CD14-positive monocyte (primary cell): ENCODE data around the gene ITGAX. TPM values are rescaled to one million over a fixed set of nuclear protein-coding genes. Genes with fewer than 3 reads are reported as not detected.

ENCODE experiments used
- DNase-seq, 3 donors: peaks; one replicate each; pipeline ENCODE4 v3.0.0-alpha.2; 2011 to 2022
- H2AFZ ChIP-seq: 2 replicates; pipeline ENCODE4 v1.6.0; 2012; ENCODE audit warnings: mild to moderate bottlenecking, low read depth, low read length, inconsistent platforms; ENCODE audit not compliant: insufficient read depth, poor library complexity, severe bottlenecking
- H3K27ac ChIP-seq, 2 donors: 1 replicate in 1 of 2; 2 replicates in 1 of 2; pipeline ENCODE4 v1.5.1; 2012 to 2013; ENCODE audit warnings: low read length in 2 of 2, control low read depth in 1 of 2, inconsistent platforms in 1 of 2, low read depth in 1 of 2, mild to moderate bottlenecking in 1 of 2
- H3K27me3 ChIP-seq, 2 donors: one replicate each; pipeline versions ENCODE4 v1.6.0 to v1.6.1; 2011 to 2013; ENCODE audit warnings: low read length in 2 of 2; ENCODE audit not compliant: control insufficient read depth in 2 of 2, insufficient read depth in 2 of 2
- H3K36me3 ChIP-seq, 2 donors: replicated peaks in 1 of 2; 1 replicate in 1 of 2; 2 replicates in 1 of 2; pipeline versions ENCODE4 v1.5.1 to v1.6.1; 2012 to 2013; ENCODE audit warnings: low read length in 2 of 2, control low read depth in 1 of 2, inconsistent platforms in 1 of 2, mild to moderate bottlenecking in 1 of 2; ENCODE audit not compliant: insufficient read depth in 2 of 2, control insufficient read depth in 1 of 2
- H3K4me1 ChIP-seq, 2 donors: 1 replicate in 1 of 2; 2 replicates in 1 of 2; pipeline versions ENCODE4 v1.5.1 to v1.6.1; 2012 to 2013; ENCODE audit warnings: low read length in 2 of 2, control low read depth in 1 of 2, inconsistent platforms in 1 of 2, mild to moderate bottlenecking in 1 of 2, moderate library complexity in 1 of 2; ENCODE audit not compliant: insufficient read depth in 2 of 2, control insufficient read depth in 1 of 2
- H3K4me2 ChIP-seq: replicated peaks from 2 replicates; pipeline ENCODE3; 2012; ENCODE audit warnings: low read length, moderate library complexity, mild to moderate bottlenecking; ENCODE audit not compliant: poor library complexity, severe bottlenecking; ENCODE audit errors: extremely low read depth
- H3K4me3 ChIP-seq, 3 experiments: fragments of 200-600 bp in 1 of 3; sonication (generic) in 1 of 3; replicated peaks in 1 of 3; 1 replicate in 2 of 3; 2 replicates in 1 of 3; pipeline ENCODE4 v1.5.1; 2011 to 2013; ENCODE audit warnings: low read length in 3 of 3, mild to moderate bottlenecking in 3 of 3, control low read depth in 2 of 3, low read depth in 2 of 3, inconsistent platforms in 1 of 3, moderate library complexity in 1 of 3
- H3K79me2 ChIP-seq: 2 replicates; pipeline ENCODE4 v1.6.0; 2012; ENCODE audit warnings: mild to moderate bottlenecking, control low read depth, inconsistent platforms, low read length, moderate library complexity; ENCODE audit not compliant: insufficient read depth
- H3K9ac ChIP-seq: 2 replicates; pipeline ENCODE4 v1.6.0; 2017; ENCODE audit warnings: low read length, mild to moderate bottlenecking; ENCODE audit not compliant: insufficient read depth, poor library complexity, severe bottlenecking
- H3K9me3 ChIP-seq, 2 donors: replicated peaks in 1 of 2; 1 replicate in 1 of 2; 2 replicates in 1 of 2; pipeline versions ENCODE4 v1.5.1 to v1.6.1; 2012 to 2013; ENCODE audit warnings: low read length in 2 of 2, control low read depth in 1 of 2; ENCODE audit not compliant: control insufficient read depth in 1 of 2, insufficient read depth in 1 of 2
- H4K20me1 ChIP-seq: 2 replicates; pipeline ENCODE4 v1.6.0; 2012; ENCODE audit warnings: mild to moderate bottlenecking, low read length, control low read depth, moderate library complexity; ENCODE audit not compliant: insufficient read depth
- H3K27ac Mint-ChIP-seq, 7 donors: one replicate each; pipeline ENCODE4 v1.8.0; 2020; ENCODE audit warnings: mild to moderate bottlenecking in 7 of 7, mixed read lengths in 7 of 7, moderate library complexity in 6 of 7, inconsistent platforms in 2 of 7
- H3K27me3 Mint-ChIP-seq, 3 donors: one replicate each; pipeline ENCODE4 v1.8.0; 2021 to 2022; ENCODE audit warnings: low read depth in 3 of 3, mild to moderate bottlenecking in 3 of 3, mixed read lengths in 3 of 3, moderate library complexity in 3 of 3, inconsistent platforms in 1 of 3
- H3K36me3 Mint-ChIP-seq, 2 donors: one replicate each; pipeline ENCODE4 v1.8.0; 2020; ENCODE audit warnings: mixed read lengths in 2 of 2, inconsistent platforms in 1 of 2, mild to moderate bottlenecking in 1 of 2
- H3K4me1 Mint-ChIP-seq: one replicate; pipeline ENCODE4 v1.8.0; 2020; ENCODE audit warnings: mild to moderate bottlenecking, mixed read lengths
- H3K4me3 Mint-ChIP-seq, 2 donors: one replicate each; pipeline ENCODE4 v1.8.0; 2020; ENCODE audit warnings: mild to moderate bottlenecking in 2 of 2, mixed read lengths in 2 of 2, moderate library complexity in 1 of 2
- H3K9me3 Mint-ChIP-seq, 7 donors: one replicate each; pipeline ENCODE4 v1.8.0; 2020 to 2022; ENCODE audit warnings: mixed read lengths in 7 of 7, mild to moderate bottlenecking in 6 of 7, moderate library complexity in 6 of 7, inconsistent platforms in 2 of 7
- WGBS: methylation state at CpG from one replicate; pipeline ENCODE4 v1.1.5; 2013; ENCODE audit warnings: missing lambda C conversion rate; ENCODE audit not compliant: insufficient coverage; 5-methylcytosine and 5-hydroxymethylcytosine counted together
- intact Hi-C, 2 donors: fragments of 100-400 bp; cut with micrococcal nuclease; formaldehyde crosslinking; loops; one replicate each; pipeline versions ENCODE4 v1.15.0 to v1.15.1; 2023
- polyA plus RNA-seq, 3 donors: library from polyadenylated mRNA; depleted of rRNA in 1 of 3; unstranded in 2 of 3; stranded (reverse) in 1 of 3; fragments of 300-500 nt in 2 of 3; fragments of >200 nt in 1 of 3; fragmentation: Illumina TruSeq in 2 of 3; gene quantifications; 1 replicate in 2 of 3; 2 replicates in 1 of 3; pipeline ENCODE4 v1.2.3, GENCODE V29; 2012 to 2021
- TF ChIP-seq, protein P1 (sequence below): fragments of 200-600 bp; IDR thresholded peaks from one replicate; pipeline ENCODE4 v1.8.0; 2022; ENCODE audit warnings: antibody characterized with exemption, mild to moderate bottlenecking

ITGAX gene
- polyA plus RNA-seq, 3 donors: 40.7 to 710 (median 71.3) TPM

DNA sequence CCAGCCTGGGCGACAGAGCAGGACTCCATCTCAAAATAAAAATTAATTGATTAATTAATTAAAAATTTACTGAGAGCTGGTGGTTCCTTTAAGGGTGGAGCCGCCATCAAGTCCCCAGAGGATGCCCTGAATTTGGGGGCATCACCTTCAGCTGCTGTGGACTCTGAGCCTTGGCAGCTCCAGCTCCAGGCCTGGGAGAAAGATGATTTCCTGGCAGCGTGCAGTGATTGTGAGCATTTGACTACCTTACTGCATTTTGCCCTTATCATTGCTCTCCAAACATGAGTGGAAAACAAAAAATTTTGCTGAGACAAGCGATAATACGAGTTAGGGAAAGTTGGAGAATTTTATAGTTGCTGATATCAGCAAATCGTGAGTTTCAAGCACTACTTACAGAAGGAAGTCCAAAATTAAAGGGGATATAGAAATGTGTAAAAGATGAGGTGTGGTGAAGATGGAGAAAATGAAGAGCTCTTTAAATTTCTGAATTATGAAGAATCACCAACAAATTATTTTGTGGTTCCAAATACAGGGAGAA lies 35.6 kb downstream of the ITGAX start:
- H3K27me3 Mint-ChIP-seq: peaks cover 3 to 9% (median 5%) of the 10 kb centered on the region in 3 donors
- Histone ChIP-seq H3K36me3 (no peaks in the 10 kb centered on the region), H3K79me2 (no peaks in the 10 kb centered on the region), H3K9ac (no peak overlapping the region), H3K9me3 (no peaks in the 10 kb centered on the region), H3K4me3 (no peak overlapping the region), H3K4me2 (no peak overlapping the region), H3K4me1 (peaks cover 2 to 4% of the 10 kb centered on the region in 2 donors), H4K20me1 (no peaks in the 10 kb centered on the region), H2AFZ (no peak overlapping the region), H3K27ac (no peak overlapping the region), H3K27me3 (no peaks in the 10 kb centered on the region)
- TF ChIP-seq, protein P1, sequence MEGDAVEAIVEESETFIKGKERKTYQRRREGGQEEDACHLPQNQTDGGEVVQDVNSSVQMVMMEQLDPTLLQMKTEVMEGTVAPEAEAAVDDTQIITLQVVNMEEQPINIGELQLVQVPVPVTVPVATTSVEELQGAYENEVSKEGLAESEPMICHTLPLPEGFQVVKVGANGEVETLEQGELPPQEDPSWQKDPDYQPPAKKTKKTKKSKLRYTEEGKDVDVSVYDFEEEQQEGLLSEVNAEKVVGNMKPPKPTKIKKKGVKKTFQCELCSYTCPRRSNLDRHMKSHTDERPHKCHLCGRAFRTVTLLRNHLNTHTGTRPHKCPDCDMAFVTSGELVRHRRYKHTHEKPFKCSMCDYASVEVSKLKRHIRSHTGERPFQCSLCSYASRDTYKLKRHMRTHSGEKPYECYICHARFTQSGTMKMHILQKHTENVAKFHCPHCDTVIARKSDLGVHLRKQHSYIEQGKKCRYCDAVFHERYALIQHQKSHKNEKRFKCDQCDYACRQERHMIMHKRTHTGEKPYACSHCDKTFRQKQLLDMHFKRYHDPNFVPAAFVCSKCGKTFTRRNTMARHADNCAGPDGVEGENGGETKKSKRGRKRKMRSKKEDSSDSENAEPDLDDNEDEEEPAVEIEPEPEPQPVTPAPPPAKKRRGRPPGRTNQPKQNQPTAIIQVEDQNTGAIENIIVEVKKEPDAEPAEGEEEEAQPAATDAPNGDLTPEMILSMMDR: no peak
- no peak overlapping the region for H3K27ac Mint-ChIP-seq
- DNase-seq: no peak
- H3K9me3 Mint-ChIP-seq: peaks cover 0 to 2% (median 0%) of the 10 kb centered on the region in 7 donors
- no peak overlapping the region for H3K4me3 Mint-ChIP-seq
- peaks cover 14% of the 10 kb centered on the region for H3K4me1 Mint-ChIP-seq
- intact Hi-C loops: no loop called here
- 90% methylated on average over 2 of the region's 6 CpGs for WGBS
- no peaks in the 10 kb centered on the region for H3K36me3 Mint-ChIP-seq

DNA sequence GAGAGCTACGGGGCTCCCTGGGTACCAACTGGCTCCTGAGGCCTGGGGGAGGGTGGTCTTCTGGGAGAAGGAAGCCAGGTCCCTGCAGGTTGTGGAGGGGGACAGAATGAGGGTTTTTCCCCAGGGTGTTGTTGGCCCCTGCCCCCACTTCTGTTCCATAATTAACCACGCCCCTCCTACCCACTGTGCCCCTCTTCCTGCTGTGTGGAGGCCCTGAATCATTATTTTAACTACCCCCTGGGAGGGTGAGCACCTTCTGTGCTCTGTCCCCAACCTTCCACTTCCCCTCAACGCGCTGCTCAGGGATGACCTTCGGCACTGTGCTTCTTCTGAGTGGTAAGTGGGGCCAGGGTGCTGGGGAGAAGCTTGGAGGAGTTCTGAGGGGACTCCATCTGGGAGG lies 38.1 kb downstream of the ITGAX start, which contains the start of gene ITGAD:
ITGAD (plus strand) TSS at position 280 of the 400 bp plus-strand sequence; CDS start at position 306, 26 bp downstream.
- Histone ChIP-seq H3K36me3 (no peaks in the 10 kb centered on the region), H3K9me3 (no peaks in the 10 kb centered on the region), H3K4me1 (peaks cover 25 to 28% of the 10 kb centered on the region in 2 donors), H3K4me3 (no peak within 1 kb of the TSS), H4K20me1 (no peaks in the 10 kb centered on the region), H3K4me2 (no peak within 1 kb of the TSS), H3K27ac (no peak within 1 kb of the TSS), H3K27me3 (no peaks in the 10 kb centered on the region), H3K79me2 (no peaks in the 10 kb centered on the region), H2AFZ (no peak within 1 kb of the TSS), H3K9ac (no peak within 1 kb of the TSS)
- no peaks in the 10 kb centered on the region for H3K36me3 Mint-ChIP-seq
- intact Hi-C loops: no loop called here
- TF ChIP-seq, protein P1: no peak
- WGBS: 40% methylated on average over 1 of the region's 5 CpGs
- no peak within 1 kb of the TSS for H3K4me3 Mint-ChIP-seq
- peaks cover 3 to 5% (median 4%) of the 10 kb centered on the region in 3 donors for H3K27me3 Mint-ChIP-seq
- peaks cover 26% of the 10 kb centered on the region for H3K4me1 Mint-ChIP-seq
- H3K27ac Mint-ChIP-seq: peak within 1 kb of the TSS in 3 of 7 donors; percentile 26 to 81 (median 27)
- DNase-seq: no peak
- H3K9me3 Mint-ChIP-seq: no peaks in the 10 kb centered on the region
